GM23338 (cell line): ENCODE results near the gene L1CAM.

ENCODE experiments used
- CTCF ChIP-seq, 2 experiments: fragments of 200-600 bp in 1 of 2; sonication (generic) in 1 of 2; conservative IDR thresholded peaks; 2 replicates each; pipeline versions ENCODE4 v1.5.1 to v1.6.1; 2016 to 2017; ENCODE audit warnings: antibody characterized with exemption in 2 of 2, low read depth in 2 of 2, mild to moderate bottlenecking in 2 of 2, moderate library complexity in 1 of 2
- EZH2 ChIP-seq: fragments of 200-600 bp; sonication (generic); IDR thresholded peaks from one replicate; pipeline ENCODE4 v1.8.0; 2017; ENCODE audit warnings: antibody characterized with exemption, mild to moderate bottlenecking, low read depth; ENCODE audit not compliant: unreplicated experiment
- EZH2phosphoT487 ChIP-seq: fragments of 200-600 bp; sonication (generic); IDR thresholded peaks from one replicate; pipeline ENCODE4 v1.8.1; 2018; ENCODE audit warnings: antibody characterized with exemption; ENCODE audit not compliant: unreplicated experiment
- POLR2AphosphoS5 ChIP-seq: IDR thresholded peaks from 2 replicates; pipeline ENCODE4 v1.6.1; 2016; ENCODE audit warnings: antibody characterized with exemption, low read depth

GRCh38 chrX:153869473-153870287 is 16.3 kb downstream of the L1CAM start:
- no peak for TF ChIP-seq CTCF (conservative IDR thresholded peaks at IDR 0.05; ENCODE audit: low read depth in 2 of 2)
- no peak for TF ChIP-seq EZH2
- no peak for TF ChIP-seq POLR2AphosphoS5
- no peak for TF ChIP-seq EZH2phosphoT487
